KBM-7 (cell line): Measurements from ENCODE around the gene CD68.

Experiments used
- DNase-seq: peaks from one replicate; pipeline ENCODE4 v3.0.0-alpha.2; 2015
- in situ Hi-C: fragments of 300-500 bp; cut with MboI; formaldehyde crosslinking; loops from 2 replicates; pipeline ENCODE4 v1.14.3; 2020; ENCODE audit warnings: low sequenced_read_pairs, low pct_unique_long_range_greater_than_20kb, mixed read lengths

The CD68 gene

GRCh38 chr17:7558544-7559319 is 20.7 kb upstream of the CD68 start, which contains the start of gene TNFSF13:
Gene TNFSF13, plus strand, starts transcription at chr17:7558750. Its CDS starts 290 bp downstream, at chr17:7559040.
- in situ Hi-C loops = no loop called here
- DNase-seq = peak; percentile 80

GRCh38 chr17:7559320-7560171 is 19.9 kb upstream of the CD68 start:
- in situ Hi-C loops = no loop called here

GRCh38 chr17:7560172-7561027 is 19.0 kb upstream of the CD68 start:
- in situ Hi-C loops = no loop called here
- DNase-seq = peak; percentile 76

More at GRCh38 chr17:7559320-7560171, 19.9 kb upstream of the CD68 start:
- no peak for DNase-seq

GRCh38 chr17:7561028-7561575 is 18.3 kb upstream of the CD68 start:
- in situ Hi-C loops = no loop called here
- DNase-seq = peak; percentile 89

- in situ Hi-C loops = no loop called here
- peak; percentile 86 for DNase-seq
Observed at GRCh38 chr17:7561589-7562207, 17.7 kb upstream of the CD68 start, which contains the start of gene SENP3. Gene SENP3, plus strand, starts transcription at chr17:7561919. Its CDS starts 1,158 bp downstream, at chr17:7563077.

GRCh38 chr17:7562208-7562605 is 17.2 kb upstream of the CD68 start:
- in situ Hi-C loops = no loop called here
- no peak for DNase-seq

- in situ Hi-C loops = no loop called here
- no peak for DNase-seq
Observed at GRCh38 chr17:7563115-7563869, 16.1 kb upstream of the CD68 start.

- DNase-seq = no peak
- in situ Hi-C loops = no loop called here
Observed at GRCh38 chr17:7569571-7569970, 9.9 kb upstream of the CD68 start.

- in situ Hi-C loops = no loop called here
- DNase-seq = no peak
Observed at GRCh38 chr17:7570351-7570750, 9.1 kb upstream of the CD68 start.

GRCh38 chr17:7572338-7572587 is 7.2 kb upstream of the CD68 start:
- DNase-seq = no peak
- in situ Hi-C loops = no loop called here

GRCh38 chr17:7572588-7573323 is 6.7 kb upstream of the CD68 start:
- in situ Hi-C loops = no loop called here
- peak; percentile 100 for DNase-seq

GRCh38 chr17:7573324-7574080 is 5.9 kb upstream of the CD68 start:
- in situ Hi-C loops = no loop called here
- DNase-seq = peak; percentile 88

GRCh38 chr17:7574176-7574953 is 5.1 kb upstream of the CD68 start:
- no peak for DNase-seq
- in situ Hi-C loops = no loop called here

GRCh38 chr17:7575481-7575883 is 4.0 kb upstream of the CD68 start:
- no peak for DNase-seq
- in situ Hi-C loops = no loop called here

- in situ Hi-C loops = no loop called here
- DNase-seq = no peak
Observed at GRCh38 chr17:7575959-7576358, 3.5 kb upstream of the CD68 start.

- in situ Hi-C loops = no loop called here
- DNase-seq = no peak
Observed at GRCh38 chr17:7576432-7576937, 3.0 kb upstream of the CD68 start.
